Cortex of kidney (tissue), 1 donor: ENCODE data around the gene SRM.

Experiments used
- DNase-seq: peaks from one replicate; lab custom pipeline; 2025; lab: John Stamatoyannopoulos, UW

SRM gene

DNA sequence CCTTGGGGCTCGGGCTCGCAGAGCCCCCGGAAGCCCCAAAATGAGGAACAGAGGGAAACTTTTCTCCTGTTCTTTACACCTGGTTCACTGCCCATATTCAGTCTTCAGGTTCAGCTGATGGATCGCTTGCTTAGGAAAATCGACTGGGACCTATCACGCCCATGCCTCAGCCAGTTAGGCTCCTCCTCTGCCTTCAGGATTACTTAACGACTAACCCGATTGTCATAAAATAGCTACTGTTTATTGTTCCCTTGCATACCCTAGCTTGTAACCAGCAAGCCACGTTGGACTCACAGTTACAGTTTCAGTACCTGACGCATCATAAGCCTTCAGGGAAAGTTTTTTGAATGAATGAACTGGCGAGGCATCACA, 46.7 kb downstream of the SRM start:
- no peak for DNase-seq

DNA sequence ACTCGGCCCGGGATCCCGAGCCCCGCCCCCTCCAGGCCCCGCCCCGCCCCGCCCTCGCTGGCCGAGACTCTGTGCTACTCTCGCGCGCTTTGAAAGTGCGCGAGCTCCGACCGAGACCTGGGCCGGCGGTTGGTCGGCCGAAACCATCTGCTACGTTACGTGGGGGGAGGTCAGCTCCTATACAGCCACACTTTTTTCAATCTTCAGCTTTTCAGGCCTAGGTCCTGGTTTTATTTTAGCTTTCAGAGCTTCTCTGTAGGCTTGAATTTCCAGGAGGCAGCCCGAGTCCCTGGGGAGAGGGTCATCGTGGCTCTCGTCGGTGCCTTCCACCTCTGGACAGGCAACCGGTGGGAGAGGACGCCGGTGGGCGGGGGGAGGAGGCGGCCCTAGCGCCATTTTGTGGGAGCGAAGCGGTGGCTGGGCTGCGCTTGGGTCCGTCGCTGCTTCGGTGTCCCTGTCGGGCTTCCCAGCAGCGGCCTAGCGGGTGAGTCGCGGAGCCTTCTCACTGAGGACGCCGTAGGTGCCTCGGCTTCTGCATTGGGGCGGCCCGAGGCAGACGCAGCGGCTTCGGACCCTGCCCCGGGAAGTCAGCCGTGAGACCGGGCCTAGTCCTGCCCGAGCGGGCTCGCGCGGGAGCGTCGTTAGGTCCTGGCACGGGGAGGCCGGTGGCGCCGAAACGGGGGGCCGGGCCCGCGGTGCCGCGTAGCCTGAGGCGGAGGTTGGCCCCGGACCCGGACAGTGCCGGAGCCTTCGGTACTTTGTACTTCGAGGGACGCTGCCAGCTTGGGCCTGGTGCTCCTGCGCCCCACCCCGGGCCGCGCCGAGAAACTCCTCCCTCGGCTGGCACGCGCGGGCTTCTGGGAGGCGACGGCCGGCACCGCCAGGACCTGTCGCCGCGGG, 47.3 kb downstream of the SRM start, which contains the start of gene TARDBP:
TSS of gene TARDBP (plus strand) at position 395 of the 900 bp plus-strand sequence. CDS start 1,074 bp downstream, outside the sequence.
- no peak for DNase-seq
